ENCODE measurements around the gene IPO7.

GRCh38 chr11:9493492-9493891 lies 109.0 kb downstream of the IPO7 start:
- no peak for TF ChIP-seq POLR2A (IDR thresholded peaks at IDR 0.05; ENCODE audit: low read length)
- no peak for TF ChIP-seq GATA1 (IDR thresholded peaks at IDR 0.05; ENCODE audit: low read depth, low read length)

Data from erythroblast (primary cell).